NB4 (cell line): ENCODE data around the gene TYMS.
A peak's percentile ranks its signal among the peaks of the same experiment; 100 is the strongest.

Experiments used
- DNase-seq: peaks from one replicate; pipeline ENCODE4 v3.0.0; 2010; ENCODE audit warnings: low read depth
- H3K4me3 ChIP-seq: one replicate; pipeline ENCODE4 v1.5.1; 2011; ENCODE audit warnings: mild to moderate bottlenecking, low read depth, low read length, moderate library complexity
- MYC ChIP-seq: IDR thresholded peaks from 2 replicates; pipeline ENCODE4 v1.6.1; 2011; ENCODE audit warnings: low read depth, low read length
- POLR2A ChIP-seq: IDR thresholded peaks from 2 replicates; pipeline ENCODE4 v1.6.1; 2011; ENCODE audit warnings: mild to moderate bottlenecking; ENCODE audit not compliant: insufficient read length; ENCODE audit errors: extremely low read depth
- TF ChIP-seq, protein P1 (sequence below): IDR thresholded peaks from 2 replicates; pipeline ENCODE4 v1.6.1; 2011; ENCODE audit warnings: low read depth, low read length
- TF ChIP-seq, protein P2 (sequence below): IDR thresholded peaks from one replicate; pipeline ENCODE4 v1.5.1; 2012; ENCODE audit warnings: low read depth, low read length

The TYMS gene

DNA sequence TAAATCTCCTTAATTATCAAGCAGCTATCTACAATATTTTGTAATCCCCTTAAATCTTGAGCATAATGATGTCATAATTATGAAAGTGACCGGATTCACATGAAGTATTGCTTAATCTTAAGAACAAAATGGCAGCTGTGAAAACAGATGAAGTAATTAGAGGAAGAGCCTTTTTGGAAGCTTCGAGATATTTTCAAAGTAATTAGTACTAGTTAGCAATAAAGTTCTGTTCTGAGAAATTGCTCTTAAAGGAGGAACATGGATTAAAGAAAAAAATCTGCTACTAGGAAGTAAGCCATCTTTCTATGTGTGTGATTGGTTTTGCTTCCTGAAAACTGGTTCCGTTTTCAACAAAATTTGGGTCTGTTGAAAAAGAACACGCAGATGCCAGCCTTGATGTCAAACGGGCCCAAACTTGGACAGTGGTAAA, 42.3 kb upstream of the TYMS start:
- DNase-seq, result no peak
- H3K4me3 ChIP-seq, result no peak overlapping the region
- TF ChIP-seq POLR2A (no peak), MYC (no peak)
- TF ChIP-seq, protein P1, sequence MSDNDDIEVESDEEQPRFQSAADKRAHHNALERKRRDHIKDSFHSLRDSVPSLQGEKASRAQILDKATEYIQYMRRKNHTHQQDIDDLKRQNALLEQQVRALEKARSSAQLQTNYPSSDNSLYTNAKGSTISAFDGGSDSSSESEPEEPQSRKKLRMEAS, result no peak
- TF ChIP-seq, protein P2, sequence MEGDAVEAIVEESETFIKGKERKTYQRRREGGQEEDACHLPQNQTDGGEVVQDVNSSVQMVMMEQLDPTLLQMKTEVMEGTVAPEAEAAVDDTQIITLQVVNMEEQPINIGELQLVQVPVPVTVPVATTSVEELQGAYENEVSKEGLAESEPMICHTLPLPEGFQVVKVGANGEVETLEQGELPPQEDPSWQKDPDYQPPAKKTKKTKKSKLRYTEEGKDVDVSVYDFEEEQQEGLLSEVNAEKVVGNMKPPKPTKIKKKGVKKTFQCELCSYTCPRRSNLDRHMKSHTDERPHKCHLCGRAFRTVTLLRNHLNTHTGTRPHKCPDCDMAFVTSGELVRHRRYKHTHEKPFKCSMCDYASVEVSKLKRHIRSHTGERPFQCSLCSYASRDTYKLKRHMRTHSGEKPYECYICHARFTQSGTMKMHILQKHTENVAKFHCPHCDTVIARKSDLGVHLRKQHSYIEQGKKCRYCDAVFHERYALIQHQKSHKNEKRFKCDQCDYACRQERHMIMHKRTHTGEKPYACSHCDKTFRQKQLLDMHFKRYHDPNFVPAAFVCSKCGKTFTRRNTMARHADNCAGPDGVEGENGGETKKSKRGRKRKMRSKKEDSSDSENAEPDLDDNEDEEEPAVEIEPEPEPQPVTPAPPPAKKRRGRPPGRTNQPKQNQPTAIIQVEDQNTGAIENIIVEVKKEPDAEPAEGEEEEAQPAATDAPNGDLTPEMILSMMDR, result no peak

DNA sequence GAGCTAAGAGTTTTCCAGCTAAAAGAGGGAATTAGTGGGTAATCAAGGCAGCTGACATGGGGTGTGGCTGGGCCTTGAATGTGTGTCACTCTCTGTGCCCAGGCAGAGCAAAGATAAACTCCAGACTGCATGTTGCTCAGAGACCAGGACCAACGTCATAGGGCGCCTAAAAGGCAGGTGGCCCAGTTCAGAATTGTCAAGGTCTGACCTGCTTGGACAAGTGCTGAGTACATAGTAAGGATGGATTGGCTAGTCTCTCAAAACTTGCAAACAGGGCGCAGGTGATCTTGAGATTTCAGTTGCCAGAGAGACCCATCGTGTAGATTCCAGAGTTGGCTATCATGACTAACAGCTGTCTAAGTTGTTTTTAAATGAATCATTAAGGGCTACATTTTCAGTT, 41.7 kb upstream of the TYMS start:
- TF ChIP-seq, protein P1, result no peak
- TF ChIP-seq, protein P2, result no peak
- DNase-seq, result no peak
- H3K4me3 ChIP-seq, result no peak overlapping the region

DNA sequence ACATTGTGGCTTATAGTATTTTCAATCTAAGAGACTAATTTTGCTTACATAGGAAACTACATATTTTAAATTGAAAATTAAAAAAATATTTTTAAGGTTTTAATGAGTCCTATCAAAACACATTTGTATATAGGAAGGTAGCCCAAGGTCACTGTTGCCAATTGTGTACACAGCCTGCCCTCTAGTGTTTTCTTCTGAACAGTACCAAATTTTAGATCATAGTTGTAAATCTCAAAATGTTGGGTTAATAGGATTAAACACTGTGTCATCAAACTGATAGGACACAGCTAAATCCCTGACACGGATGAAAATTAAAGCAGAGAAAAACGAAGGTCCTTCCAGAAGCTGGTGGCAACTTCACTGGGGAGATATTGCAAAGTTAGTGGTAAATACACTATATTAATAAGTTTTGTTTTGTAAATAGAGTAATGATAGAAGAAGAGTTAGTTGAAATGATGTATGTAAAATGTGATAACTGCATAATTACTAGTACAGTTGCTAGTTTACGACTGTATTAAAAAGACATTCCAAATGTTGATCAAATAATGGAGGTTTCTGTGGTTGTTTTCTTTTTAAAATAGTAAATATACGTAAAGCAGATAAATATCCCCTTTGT, 41.0 kb upstream of the TYMS start:
- H3K4me3 ChIP-seq, result no peak overlapping the region
- TF ChIP-seq, protein P2, result peak; percentile 46
- TF ChIP-seq, protein P1, result no peak
- peak; percentile 48 for DNase-seq

DNA sequence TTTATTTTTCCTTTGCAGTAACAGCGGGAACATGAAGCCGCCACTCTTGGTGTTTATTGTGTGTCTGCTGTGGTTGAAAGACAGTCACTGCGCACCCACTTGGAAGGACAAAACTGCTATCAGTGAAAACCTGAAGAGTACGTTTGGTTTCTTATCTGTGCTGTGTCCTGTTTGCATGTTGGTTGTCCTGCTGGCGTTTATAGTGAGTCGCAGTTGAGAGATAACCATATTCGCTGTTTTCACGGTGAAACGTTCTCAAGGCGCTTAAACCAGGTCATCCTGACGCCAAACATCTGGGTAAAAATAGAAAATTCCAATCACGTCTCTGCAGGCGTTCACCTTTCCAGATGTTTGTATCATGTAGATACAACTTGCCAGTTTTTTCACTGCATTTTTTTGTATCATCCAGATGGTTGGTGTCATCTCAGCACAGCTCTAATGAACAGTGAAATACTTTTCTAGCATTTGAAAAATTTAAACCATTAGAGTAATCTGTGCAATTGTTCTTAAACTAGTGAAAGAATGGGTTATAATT, 39.4 kb upstream of the TYMS start:
- no peak for DNase-seq
- H3K4me3 ChIP-seq, result no peak overlapping the region
- TF ChIP-seq POLR2A (no peak), MYC (no peak)
- TF ChIP-seq, protein P2, result no peak
- TF ChIP-seq, protein P1, result no peak

DNA sequence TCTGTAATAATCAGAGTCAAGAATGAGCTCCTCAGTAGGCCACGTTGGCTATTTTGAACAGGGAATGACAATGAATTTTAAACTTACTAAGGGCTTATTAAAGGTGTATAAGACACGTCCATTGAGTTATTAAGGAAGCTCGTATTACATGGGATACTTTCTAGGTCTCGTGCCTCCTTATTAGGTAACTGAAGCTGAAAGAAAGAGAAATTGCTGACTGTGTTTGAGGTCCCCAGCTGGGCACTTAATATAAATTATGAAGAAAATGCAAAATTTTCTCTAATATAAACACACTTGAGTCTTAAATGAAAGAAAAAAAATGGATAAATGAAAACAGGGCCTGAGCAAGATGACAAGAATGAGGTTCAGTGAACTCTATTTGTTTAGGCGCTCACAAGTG, 38.8 kb upstream of the TYMS start:
- no peak overlapping the region for H3K4me3 ChIP-seq
- DNase-seq, result no peak
- TF ChIP-seq POLR2A (no peak), MYC (no peak)
- TF ChIP-seq, protein P1, result no peak
- TF ChIP-seq, protein P2, result no peak
